ENCODE data around the gene MED27. TPM values are rescaled to one million over a fixed set of nuclear protein-coding genes. Genes with fewer than 3 reads are reported as not detected.
A peak's percentile ranks its signal among the peaks of the same experiment; 100 is the strongest.

The MED27 gene
- total RNA-seq, 1 donor from 2014 or later: 45.0 TPM

DNA sequence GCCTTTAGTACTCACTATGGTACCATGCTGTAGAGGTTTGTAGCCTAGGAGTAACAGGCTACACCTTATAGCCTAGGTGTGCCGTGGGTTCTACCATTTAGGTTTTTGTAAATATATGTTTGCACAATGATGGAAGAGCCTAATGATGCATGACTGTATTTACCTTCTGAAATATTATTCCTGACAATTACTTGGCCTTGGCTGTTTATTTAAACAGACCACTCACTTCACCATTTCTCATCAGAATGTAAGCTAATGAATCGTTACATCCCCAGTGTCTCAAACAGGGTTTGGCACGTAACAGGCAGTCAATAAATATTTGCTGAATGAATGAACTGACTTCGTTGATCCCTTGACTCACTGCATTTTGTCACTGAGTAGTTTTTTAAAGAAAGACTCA lies 93.1 kb downstream of the MED27 start:
- Mint-ChIP-seq H3K9me3 (ENCODE audit: unreplicated experiment) (no peaks in the 10 kb centered on the region), H3K4me1 (ENCODE audit: low read depth, unreplicated experiment) (peaks cover 22% of the 10 kb centered on the region), H3K4me3 (ENCODE audit: unreplicated experiment) (no peak overlapping the region), H3K27me3 (ENCODE audit: unreplicated experiment) (no peaks in the 10 kb centered on the region), H3K36me3 (ENCODE audit: unreplicated experiment) (no peaks in the 10 kb centered on the region), H3K27ac (ENCODE audit: unreplicated experiment) (no peak overlapping the region)
- TF ChIP-seq, protein P1, sequence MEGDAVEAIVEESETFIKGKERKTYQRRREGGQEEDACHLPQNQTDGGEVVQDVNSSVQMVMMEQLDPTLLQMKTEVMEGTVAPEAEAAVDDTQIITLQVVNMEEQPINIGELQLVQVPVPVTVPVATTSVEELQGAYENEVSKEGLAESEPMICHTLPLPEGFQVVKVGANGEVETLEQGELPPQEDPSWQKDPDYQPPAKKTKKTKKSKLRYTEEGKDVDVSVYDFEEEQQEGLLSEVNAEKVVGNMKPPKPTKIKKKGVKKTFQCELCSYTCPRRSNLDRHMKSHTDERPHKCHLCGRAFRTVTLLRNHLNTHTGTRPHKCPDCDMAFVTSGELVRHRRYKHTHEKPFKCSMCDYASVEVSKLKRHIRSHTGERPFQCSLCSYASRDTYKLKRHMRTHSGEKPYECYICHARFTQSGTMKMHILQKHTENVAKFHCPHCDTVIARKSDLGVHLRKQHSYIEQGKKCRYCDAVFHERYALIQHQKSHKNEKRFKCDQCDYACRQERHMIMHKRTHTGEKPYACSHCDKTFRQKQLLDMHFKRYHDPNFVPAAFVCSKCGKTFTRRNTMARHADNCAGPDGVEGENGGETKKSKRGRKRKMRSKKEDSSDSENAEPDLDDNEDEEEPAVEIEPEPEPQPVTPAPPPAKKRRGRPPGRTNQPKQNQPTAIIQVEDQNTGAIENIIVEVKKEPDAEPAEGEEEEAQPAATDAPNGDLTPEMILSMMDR (IDR thresholded peaks at IDR 0.05; ENCODE audit: partially characterized antibody, unreplicated experiment): no peak
- no peak for DNase-seq

DNA sequence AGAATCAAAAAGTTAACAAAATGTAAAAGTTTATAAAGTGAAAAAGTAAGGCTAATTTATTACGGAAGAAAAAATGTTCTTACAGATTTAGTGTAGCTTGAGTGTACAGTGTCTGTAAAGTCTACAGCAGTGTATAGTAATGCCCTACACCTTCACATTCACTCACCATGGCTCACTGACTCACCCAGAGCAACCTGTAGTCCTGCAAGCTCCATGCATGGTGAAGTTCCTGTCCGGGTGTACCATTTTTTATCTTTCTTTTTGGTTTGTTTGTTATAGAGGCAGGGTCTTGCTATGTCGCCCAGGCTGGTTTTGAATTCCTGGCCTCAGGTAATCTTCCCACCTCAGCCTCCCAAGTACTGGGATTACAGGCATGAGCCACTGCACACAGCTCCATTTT lies 93.6 kb downstream of the MED27 start:
- Mint-ChIP-seq H3K4me1 (ENCODE audit: low read depth, unreplicated experiment) (peaks cover 27% of the 10 kb centered on the region), H3K9me3 (ENCODE audit: unreplicated experiment) (no peaks in the 10 kb centered on the region), H3K4me3 (ENCODE audit: unreplicated experiment) (no peak overlapping the region), H3K36me3 (ENCODE audit: unreplicated experiment) (no peaks in the 10 kb centered on the region), H3K27me3 (ENCODE audit: unreplicated experiment) (no peaks in the 10 kb centered on the region), H3K27ac (ENCODE audit: unreplicated experiment) (no peak overlapping the region)
- TF ChIP-seq, protein P1 (IDR thresholded peaks at IDR 0.05; ENCODE audit: partially characterized antibody, unreplicated experiment): no peak
- no peak for DNase-seq

DNA sequence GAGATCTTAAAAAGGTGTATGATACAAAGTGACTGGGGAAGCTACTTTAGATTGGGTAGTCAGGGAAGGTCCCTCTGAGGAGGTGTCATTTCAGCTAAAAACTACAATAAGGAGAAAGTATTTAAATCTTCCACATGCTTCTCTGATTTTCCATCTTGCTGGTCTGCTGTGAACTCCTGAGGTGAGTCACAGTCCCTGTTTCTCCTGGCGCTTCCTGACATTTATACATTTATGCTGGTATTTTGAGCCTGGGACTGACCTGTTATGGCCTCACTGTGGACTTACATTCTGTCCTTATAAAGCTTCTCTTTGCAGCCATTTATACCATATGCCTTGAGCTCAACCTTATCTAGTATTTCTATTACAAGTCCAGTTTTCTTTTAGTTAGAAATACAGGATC lies 95.1 kb downstream of the MED27 start:
- H3K27ac Mint-ChIP-seq (ENCODE audit: unreplicated experiment): no peak overlapping the region
- no peak overlapping the region for H3K4me3 Mint-ChIP-seq (ENCODE audit: unreplicated experiment)
- H3K36me3 Mint-ChIP-seq (ENCODE audit: unreplicated experiment): no peaks in the 10 kb centered on the region

DNA sequence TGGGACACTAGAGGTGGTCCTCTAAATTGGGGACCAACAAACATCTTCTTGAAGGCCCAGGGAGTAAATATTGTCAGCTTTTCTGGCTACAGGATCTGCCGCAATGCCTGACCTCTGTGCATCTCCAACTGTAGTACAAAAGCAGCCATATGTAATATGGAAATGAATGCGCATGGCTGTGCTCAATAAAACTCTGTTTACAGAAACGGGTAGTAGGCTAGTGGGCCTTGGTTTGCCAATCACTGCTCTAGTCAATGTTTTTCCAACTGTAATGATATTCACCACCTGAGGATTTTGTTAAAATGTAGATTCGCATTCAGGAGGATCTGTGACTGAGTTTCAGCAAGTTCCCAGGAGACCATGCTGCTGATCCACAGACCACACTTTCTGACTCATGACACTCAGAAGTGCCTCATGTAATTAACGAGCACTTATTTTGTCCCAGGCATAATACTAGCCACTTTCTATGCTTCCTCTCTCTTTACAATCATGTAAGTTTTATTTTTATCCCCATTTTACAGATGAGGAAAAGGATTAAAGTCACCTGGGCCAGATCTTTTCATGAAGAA lies 96.9 kb downstream of the MED27 start:
- Mint-ChIP-seq H3K4me1 (ENCODE audit: low read depth, unreplicated experiment) (peaks cover 31% of the 10 kb centered on the region), H3K36me3 (ENCODE audit: unreplicated experiment) (no peaks in the 10 kb centered on the region), H3K4me3 (ENCODE audit: unreplicated experiment) (no peak overlapping the region), H3K27me3 (ENCODE audit: unreplicated experiment) (no peaks in the 10 kb centered on the region), H3K9me3 (ENCODE audit: unreplicated experiment) (no peaks in the 10 kb centered on the region), H3K27ac (ENCODE audit: unreplicated experiment) (no peak overlapping the region)
- TF ChIP-seq, protein P1 (IDR thresholded peaks at IDR 0.05; ENCODE audit: partially characterized antibody, unreplicated experiment): no peak
- DNase-seq: no peak

More for the DNA sequence above, 95.1 kb downstream of the MED27 start:
- Mint-ChIP-seq H3K27me3 (ENCODE audit: unreplicated experiment) (no peaks in the 10 kb centered on the region), H3K4me1 (ENCODE audit: low read depth, unreplicated experiment) (peaks cover 27% of the 10 kb centered on the region), H3K9me3 (ENCODE audit: unreplicated experiment) (no peaks in the 10 kb centered on the region)
- TF ChIP-seq, protein P1 (IDR thresholded peaks at IDR 0.05; ENCODE audit: partially characterized antibody, unreplicated experiment): no peak
- DNase-seq: no peak

DNA sequence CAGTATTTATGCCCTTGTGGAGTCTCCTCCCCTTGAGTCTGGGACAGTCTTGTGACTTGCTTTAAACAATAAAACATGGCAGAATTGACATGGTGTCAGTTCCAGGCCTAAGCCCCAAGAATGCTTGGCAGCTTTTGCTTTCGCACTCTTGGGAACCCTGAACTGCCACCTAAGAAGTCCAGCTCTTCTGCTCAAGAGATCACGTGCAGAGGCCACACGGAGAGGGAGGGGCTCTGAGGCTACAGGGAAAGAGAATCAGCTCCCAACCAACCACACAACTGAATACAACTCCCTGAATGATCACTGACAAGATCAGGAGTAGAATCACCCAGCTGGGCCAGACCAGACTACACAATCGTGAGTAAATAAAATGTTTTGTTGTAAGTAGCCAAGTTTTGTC lies 97.6 kb downstream of the MED27 start:
- H3K4me3 Mint-ChIP-seq (ENCODE audit: unreplicated experiment): no peak overlapping the region
- H3K27me3 Mint-ChIP-seq (ENCODE audit: unreplicated experiment): no peaks in the 10 kb centered on the region
- H3K9me3 Mint-ChIP-seq (ENCODE audit: unreplicated experiment): no peaks in the 10 kb centered on the region
- H3K36me3 Mint-ChIP-seq (ENCODE audit: unreplicated experiment): no peaks in the 10 kb centered on the region
- H3K4me1 Mint-ChIP-seq (ENCODE audit: low read depth, unreplicated experiment): peaks cover 29% of the 10 kb centered on the region
- TF ChIP-seq, protein P1 (IDR thresholded peaks at IDR 0.05; ENCODE audit: partially characterized antibody, unreplicated experiment): no peak
- no peak for DNase-seq
- H3K27ac Mint-ChIP-seq (ENCODE audit: unreplicated experiment): peak overlapping the region; percentile 20

Data from glutamatergic neuron (in vitro differentiated cells).